Activated T-helper 9 cell treated with anti-CD3 and anti-CD28 coated beads, Interleukin-2, amount 50 U/mL, for 16 hours (primary cell): ENCODE data around the gene DMAC2.
"Not testable (repeated sequence)": the region's sequence is repeated elsewhere in the genome, so short reads cannot be mapped to it uniquely, and the experiment has no call there.

Experiments used
- DNase-seq: peaks from one replicate; pipeline ENCODE4 v3.0.0-alpha.2; 2020; ENCODE audit warnings: low read depth

Gene DMAC2

DNA sequence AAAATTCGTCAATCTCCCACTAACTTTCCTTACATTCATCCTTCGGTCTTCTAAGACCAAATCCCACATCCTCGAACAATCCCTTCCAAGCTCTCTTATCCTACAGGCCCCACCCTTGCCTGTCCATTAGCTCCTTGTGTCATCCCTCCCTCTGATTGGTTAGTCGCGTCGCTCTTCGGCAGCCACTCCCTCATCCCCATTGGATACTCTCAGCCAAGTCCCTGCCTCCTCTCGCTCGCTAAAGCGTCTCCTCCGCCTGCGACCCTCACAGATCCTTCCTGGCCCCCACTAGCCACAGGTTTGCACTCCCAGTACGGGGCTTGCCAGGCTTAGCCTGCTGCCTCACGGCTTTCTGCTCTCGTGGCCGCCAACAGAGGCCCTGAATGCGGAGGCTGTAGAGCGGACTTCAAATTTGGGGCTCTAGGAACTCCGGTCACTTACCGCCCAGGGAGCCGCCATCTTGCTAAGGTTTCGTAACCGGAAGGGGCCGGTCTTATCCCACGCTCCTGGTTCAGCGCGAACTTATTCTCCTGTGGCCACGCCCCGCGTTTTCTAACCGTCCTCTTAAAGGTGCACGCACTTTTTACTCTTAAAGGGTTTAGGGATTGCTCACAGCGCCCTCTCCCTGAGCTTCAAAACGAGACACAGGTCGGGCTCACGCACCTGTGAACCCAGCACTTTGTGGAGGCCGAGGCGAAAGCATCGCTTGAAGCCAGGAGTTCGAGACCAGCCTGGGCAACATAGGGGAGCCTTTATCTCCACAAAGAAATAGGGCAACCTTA, at the start of gene DMAC2:
Gene DMAC2, minus strand, starts transcription at position 472 of the 782 bp plus-strand sequence. Its CDS starts 13 bp downstream, at position 459.
- peak; percentile 91 for DNase-seq

DNA sequence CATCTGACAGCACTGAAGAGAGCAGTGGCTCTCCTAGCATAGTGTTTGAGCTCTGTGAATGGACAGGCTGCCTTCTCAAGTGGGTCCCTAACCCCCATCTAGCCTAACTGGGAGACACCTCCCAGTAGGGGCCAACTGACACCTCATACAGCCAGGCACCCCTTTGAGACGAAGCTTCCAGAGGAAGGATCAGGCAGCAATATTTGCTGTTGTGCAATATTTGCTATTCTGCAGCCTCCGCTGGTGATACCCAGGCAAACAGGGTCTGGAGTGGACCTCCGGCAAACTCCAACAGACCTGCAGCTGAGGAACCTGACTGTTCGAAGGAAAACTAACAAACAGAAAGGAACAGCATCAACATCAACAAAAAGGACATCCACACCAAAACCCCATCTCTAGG, 47.2 kb upstream of the DMAC2 start:
- not testable (repeated sequence) for DNase-seq

DNA sequence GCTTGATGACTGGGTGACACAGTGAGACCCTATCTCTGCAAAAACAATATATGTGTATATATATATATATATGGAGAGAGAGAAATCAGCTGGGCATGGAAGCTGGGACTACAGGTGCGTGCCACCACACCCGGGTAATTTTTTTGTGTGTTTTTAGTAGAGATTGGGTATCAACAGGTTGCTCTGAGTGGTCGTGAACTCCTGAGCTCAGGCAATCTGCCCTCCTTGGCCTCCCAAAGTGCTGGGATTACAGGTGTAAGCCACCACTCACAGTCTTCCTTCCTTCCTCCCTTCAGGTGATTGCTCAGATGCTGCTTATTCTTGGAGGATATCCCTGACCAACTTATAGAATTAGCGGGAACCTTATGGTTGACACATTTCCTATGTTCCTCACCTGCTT, 45.1 kb upstream of the DMAC2 start:
- no peak for DNase-seq

DNA sequence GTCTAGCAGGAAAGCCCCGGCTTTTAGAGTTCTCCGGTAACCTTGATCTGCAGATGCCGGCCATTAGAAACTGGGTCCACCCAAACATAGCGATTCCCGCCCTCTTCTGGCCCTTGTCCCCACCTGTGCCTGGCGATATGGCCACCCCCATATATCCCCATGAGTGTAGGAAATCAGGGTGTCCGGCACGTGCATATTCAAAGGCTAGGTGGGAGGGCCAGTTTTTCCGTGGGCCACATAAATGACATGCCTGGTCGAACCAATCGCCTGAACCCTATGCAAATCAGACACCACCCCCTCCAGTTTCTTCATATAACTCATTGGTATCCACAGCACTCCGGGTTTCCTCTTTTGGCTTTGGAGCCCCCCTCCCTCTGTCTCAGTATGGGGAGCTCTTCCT, 40.6 kb upstream of the DMAC2 start:
- DNase-seq = no peak

DNA sequence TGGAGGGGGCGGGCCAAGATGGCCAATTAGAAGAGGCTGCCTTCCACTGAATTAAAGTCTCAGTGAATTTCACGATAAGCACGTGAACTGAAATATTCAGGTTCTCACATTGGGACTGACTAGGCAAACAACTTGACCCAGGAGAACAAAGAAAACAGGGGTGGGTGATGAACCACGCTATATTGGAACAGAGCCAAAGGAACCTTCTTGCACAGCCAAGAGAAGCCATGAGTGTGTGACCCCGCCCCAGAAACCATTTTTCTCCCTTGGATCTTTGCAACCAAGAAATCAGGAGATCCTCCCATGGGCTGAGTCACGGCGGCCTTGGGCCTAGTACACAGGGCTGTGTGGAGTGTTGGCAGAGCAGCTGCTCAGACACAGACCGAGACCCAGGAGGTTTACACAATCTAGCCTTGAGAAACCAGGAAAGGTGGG, 40.1 kb upstream of the DMAC2 start:
- DNase-seq = no peak

DNA sequence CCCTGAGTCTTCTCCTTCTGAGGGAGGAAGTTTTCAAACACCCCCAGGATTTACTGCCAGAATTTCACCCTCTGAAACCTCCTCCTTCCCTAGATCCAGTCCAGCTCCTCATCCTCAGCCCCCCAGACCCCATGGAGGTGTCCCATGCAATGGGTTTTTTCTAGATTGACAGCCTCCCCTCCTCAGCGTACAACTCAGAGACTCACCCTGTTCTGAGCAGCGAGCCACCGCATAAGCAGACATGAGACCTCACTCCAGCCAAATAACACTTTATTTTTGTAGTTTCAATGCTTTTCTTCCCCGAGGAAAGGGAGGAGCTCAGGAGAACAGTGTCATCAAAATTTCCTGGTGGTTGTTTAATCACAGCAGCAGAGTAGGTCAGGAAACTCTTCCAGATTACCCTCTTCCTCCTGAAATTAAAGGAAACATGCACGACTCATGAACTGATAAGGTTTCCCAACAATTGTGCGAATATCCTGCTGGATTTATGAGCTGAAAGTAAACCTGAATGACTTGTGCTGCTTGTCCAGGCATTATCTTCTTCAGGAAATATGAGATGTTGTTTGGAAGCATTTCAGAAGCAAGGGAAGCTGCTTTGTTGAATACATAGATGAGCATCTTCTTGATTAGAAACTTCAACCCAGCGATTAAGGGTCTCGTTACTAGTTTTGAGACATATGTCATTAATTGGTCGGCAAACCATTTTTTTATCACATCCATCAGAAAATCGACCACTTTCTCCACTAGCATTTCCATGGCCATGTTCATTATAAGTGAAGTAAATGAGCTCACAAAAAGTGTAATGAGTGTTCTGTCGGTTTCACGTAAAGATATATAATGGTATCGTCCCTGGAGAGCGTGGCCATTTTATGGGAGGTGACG, 39.4 kb upstream of the DMAC2 start:
- no peak for DNase-seq

DNA sequence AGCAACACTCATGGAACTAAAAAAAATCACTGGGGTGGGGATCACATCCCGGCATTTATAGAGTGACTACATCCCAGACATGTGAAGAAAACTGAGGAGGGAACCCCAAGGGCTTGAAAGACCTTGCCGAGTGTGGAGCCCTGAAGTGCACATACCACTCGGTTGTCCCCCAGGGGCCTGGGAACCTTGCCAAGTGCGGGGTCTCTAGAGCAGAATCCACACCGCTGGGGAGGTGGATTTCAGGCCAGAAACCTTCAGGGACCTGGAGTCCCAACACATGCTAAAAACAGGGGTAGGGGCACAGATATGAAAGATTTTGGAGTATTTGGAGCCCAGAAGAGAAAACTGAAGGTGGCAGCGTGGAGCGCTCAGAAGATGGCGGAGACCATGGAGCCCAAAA, 38.5 kb upstream of the DMAC2 start:
- no peak for DNase-seq

DNA sequence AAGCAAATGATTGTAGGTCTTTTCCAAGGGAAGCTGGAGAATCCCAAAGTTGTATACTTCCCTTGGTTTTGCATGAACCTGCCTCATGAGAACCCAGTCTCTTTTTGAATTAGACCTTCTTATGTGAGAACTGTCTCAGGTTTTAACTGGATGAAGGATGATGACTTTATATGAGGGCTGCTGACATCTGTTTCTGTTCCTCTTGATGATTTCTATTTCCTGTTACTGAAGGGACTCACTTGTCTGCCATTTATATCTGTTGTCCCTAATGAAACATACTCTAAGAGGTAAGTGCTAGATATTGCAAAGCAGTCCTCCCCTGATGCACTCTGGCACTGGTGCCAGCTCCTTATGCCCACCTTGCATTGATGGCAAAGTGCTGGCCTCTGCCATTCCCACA, 36.9 kb upstream of the DMAC2 start:
- no peak for DNase-seq

DNA sequence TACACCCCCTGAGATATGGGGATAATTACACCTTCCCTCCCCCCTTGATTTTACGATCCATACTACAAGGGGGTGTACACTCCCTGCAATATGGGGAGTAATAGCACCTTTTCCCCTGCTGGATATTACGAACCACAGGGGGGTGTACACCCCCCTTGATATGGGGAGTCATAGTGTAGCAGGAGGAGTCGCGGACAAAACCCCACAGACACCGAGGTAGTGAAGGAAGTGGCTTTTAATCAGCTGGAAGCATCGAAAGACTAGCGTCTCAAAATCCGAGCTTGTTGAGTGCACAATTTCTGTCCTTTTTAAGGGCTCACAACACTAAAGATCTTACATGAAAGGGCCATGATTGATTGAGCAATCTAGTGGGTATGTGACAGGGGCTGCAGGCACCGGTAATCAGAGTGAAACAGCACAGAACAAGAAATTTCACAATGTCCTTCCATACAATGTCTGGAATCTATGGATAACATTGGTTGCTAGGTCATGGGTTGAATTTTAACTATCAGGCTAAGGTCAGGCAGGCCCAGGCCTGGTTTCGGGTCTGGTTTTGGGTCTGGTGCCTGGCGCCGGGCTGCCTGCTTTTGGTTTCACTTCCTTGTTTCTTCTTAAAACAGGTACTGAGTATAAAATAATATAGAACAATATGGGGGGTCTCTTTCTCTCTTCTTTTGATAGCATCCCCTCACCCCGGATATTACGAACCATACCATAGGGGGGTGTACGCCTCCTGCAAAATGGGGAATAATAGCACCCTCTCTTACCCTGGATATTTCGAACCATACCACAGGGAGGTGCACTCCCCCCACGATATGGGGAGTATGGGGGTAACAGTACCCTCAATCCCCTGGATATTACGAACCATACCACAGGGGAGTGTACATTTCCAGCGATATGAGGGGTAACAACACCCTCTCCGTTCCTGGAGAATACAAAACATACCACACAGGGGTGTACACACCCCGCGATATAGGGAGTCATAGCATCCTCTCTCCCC, 23.8 kb upstream of the DMAC2 start:
- DNase-seq = not testable (repeated sequence)

DNA sequence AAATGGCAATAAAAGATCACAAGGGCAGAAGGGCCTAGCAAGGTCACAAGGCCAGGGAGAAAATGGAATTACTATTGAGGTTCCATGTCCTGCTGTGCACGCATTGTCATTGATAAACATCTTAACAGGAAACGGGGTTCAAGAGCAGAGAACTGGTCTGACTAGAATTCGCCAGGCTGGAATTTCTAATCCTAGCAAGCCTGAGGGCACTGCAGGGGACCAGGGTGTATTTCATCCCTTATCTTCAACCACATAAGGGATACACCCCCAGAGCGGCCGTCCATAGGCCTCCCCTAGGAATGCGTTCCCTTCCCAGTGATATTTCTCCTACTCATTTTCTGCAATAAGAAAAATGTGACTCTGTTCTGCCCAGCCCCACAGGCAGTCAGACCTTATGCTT, 22.8 kb upstream of the DMAC2 start:
- no peak for DNase-seq

DNA sequence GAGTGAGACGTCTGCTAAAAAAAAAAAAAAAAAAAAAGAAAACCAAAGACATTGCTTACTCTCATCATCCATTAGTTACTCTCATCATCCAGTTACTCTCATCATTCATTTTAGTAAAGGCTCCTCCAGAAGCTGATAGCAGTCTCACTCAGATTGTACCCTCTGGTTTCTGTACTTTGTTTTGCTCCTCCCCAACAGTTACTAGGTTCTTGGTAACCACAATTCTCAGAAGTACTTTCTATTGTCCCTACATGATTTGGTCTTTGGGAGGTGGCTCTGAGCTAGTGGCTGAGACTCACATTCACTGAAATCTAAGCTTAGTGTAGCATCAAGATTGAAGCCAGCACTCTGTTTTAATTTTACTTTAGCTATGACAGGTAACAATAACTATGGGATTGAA, 17.5 kb upstream of the DMAC2 start:
- DNase-seq = no peak

DNA sequence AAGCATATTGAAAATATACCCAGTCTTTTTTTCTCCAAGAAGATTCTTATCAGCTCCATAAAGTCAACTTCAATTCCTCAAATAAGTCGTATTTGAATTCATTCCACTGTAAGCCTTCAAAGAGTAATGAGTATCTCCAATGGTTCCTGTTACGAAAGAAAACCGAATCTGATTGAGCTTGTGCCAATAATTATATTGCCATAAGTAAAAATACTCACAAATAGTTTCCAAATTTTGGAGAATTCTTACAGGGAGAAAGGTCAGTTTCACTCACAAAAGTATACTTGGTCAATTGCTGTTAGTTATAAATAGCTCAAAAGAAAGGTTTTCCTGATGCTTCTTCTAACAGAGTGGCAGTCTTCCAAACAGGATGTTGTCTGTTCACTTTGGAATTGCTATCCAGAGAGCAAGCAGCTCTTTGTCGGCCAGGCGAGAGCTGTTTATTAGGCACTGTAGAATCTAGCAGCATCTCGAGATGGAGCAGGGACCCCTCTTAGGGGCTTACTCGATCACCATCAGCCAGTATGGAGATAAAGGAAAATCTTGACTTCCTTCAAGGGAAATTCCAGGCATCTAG, 16.7 kb upstream of the DMAC2 start:
- no peak for DNase-seq

DNA sequence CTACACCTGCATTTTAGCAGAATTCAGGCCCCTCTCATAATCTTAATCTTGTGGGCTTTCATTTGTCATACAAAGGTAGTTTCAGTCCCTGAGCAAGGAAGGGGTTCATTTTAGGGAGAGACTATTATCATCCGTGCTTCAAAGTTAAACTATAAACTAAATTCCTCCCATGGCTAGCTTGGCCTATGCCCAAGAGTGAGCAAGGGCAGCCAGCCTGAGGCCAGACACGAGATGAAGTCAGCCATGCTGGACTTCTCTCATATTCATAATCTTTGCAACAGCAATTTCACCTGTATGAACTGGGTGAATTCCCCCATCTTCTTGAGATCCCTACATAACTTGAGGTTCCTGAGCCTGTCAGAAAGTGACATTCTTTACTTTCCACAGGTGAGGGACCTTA, 16.2 kb upstream of the DMAC2 start:
- DNase-seq = no peak

DNA sequence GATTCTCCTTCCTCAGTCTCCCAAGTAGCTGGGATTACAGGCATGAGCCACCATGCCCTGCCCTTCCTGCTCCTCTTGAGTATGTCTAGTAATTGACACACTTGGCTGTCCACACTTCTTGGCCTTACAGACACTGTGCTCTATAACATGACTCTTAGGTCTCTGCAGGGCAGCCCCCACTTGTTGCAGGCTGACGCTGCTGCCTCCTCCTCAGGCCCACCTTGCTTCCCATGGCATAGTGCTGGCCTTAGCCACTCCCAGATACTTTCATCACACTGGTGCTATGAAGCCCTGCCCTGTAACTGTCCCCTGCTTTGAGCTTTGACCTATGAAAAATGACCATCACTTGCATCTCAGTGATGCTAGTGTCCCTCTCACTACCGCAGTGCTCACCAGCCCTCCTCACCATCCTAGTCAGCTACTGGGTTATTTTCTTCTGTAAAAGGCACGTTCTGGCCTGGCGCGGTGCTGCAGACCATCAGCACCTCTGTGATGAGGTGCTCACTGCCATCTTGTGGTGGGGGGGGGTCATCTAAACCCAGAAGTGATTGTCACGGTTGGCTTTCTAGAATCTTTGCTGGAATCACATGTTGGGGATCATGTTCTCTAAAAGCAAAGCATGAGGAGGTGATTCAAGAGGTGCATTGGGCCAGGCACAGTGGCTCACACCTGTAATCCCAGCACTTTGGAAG, 13.0 kb upstream of the DMAC2 start:
- no peak for DNase-seq

DNA sequence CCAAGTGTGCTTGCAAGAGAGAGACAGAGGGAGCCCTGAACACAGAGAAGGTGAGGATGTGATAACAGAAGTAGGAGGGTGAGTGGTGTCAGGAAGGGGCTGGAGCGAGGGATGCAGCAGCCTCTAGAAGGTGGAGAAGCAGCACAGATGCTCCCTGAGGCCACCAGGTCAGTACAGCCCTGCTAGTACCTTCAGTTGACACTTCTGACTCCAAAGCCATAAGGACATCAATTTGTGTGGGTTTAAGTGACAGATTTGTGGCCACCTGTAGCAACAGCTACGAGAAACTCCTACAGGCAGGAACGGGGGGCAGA, 10.1 kb upstream of the DMAC2 start:
- no peak for DNase-seq

DNA sequence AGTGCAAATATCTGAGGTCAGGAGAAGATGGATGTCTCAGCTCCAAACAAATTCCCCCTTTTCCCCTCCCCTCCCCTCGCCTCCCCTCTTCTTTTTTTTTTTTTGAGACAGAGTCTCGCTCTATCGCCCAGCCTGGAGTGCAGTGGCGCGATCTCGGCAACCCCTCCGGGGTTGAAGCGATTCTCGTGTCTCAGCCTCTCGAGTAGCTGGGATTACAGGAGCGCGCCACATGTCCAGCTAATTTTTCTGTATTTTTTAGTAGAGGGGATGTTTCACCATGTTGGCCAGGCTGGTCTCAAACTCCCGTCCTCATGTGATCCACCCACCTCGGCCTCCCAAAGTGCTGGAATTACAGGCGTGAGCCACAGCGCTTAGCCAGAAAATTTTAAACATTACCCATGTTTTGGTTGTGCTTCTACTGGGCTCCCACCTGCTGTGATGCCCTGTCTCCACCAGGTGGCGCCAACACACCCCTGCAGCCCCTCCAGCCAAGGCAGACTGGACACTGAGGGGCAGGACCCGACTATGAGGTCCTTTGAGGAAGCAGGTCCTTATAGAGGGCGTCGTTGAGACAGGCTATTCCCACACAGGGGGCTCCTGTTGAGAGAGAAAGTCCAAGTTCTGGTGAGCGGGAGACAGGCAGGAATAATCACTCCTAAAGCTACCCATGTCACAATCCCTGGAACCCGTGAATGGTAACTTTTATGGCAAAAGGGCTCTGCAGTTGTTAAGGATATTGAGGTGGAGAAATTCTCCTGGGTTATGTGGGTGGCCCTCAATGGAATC, 9.6 kb upstream of the DMAC2 start:
- DNase-seq = peak; percentile 63

DNA sequence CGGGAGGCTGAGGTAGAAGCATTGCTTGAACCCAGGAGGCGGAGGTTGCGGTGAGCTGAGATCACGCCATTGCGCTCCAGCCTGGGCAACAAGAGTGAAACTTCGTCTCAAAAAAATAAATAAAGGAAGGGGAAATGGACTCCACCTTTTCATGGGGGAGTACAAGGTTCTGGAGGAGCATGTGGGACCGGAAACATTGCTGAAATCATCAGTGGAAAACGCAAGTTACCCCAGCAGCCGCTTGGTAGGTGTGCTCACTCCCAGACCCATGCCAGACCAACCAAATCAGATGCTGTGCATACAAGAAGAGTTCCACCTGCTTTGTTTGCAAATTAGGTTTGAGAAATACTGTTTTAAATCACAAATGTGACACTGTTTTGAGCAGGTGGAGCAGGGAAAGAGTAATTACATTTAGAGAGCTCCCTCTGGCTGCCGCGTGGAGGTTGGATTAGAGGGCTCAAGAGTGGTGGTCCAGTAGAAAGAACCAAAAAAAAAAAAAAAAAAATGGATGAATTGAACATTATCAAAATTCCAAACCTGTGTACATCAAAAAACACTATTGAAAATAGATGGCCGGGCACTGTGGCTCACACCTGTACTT, 8.1 kb upstream of the DMAC2 start:
- no peak for DNase-seq

DNA sequence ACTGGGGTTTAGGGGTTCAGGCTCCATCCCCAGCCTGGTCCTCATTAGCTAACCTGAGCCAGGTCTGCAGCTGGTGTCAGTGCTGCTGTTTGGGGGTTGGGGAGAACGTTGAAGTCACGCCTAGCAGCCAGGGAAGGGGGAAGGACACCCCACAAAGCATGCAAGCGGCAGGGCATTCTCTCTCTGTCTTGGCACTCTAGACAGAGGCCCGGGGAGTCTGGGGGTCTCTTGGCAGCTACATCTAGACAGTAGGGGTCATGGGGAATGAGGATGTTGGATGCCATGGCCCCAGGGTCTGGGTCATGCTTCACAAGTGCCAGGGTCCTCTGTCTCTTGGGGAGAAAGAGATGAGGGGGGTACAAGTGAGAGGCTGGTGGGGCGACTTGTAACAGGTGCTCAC, 5.9 kb upstream of the DMAC2 start:
- DNase-seq = no peak

DNA sequence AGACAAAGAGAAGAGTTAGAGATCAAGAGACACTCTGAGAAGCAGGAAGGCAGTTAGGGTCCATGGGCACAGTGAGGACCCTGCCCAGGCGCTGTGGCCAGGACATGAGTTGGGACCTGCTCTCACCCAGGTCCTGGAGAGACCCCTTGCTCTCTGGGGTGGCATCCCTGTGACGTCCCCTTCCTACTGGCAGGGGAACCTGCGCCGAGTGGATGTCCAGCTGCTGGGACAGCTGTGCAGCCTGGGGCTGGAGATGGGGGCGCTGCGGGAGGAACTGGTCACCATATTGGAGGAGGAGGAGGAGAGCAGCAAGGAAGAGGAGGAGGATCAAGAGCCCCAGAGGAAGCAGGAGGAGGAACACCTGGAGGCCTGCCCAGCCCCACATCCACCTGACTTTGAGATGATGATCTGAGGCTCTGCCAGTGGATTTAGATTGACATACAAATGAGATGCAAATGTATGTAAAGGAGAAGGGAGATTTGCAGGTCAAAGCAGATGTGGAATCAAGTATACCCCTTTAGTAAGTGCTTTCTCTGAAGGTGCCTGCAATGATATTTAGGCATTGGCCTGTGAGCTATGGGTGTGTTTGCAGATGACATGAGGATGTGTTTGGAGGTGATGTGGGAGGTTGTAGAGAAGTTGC, 4.2 kb upstream of the DMAC2 start:
- no peak for DNase-seq
